ENCODE data around the gene CTSA.

The CTSA gene

GRCh38 chr20:45880988-45881788 lies 9.9 kb upstream of the CTSA start, which contains the start of gene ZSWIM1:
TSS of gene ZSWIM1 (plus strand) at chr20:45881227. CDS start at chr20:45882593, 1,366 bp downstream.
- Histone ChIP-seq H3K4me3 (peak within 1 kb of the TSS; percentile 73), H3K4me1 (peaks cover 28% of the 10 kb centered on the region), H3K27ac (peak within 1 kb of the TSS; percentile 84), H3K36me3 (peaks cover 80% of the 10 kb centered on the region), H3K4me2 (peak within 1 kb of the TSS; percentile 88), H4K20me1 (peaks cover 39% of the 10 kb centered on the region), H3K9me3 (no peaks in the 10 kb centered on the region), H3K9ac (peak within 1 kb of the TSS; percentile 84), H3K27me3 (no peaks in the 10 kb centered on the region)
- TF ChIP-seq Cebpa-rat (IDR thresholded peaks at IDR 0.05), result no peak

GRCh38 chr20:45882469-45883099 lies 8.6 kb upstream of the CTSA start:
- Histone ChIP-seq H3K4me3 (no peak overlapping the region), H4K20me1 (peaks cover 43% of the 10 kb centered on the region), H3K9ac (0 out of 2 replicates have a peak overlapping the region, but pooled peaks have one; percentile 14), H3K27ac (no peak overlapping the region), H3K4me2 (no peak overlapping the region; the same call in 1 of the 2 replicates), H3K4me1 (peaks cover 28% of the 10 kb centered on the region), H3K27me3 (no peaks in the 10 kb centered on the region), H3K9me3 (no peaks in the 10 kb centered on the region), H3K36me3 (peaks cover 80% of the 10 kb centered on the region)
- TF ChIP-seq Cebpa-rat (IDR thresholded peaks at IDR 0.05), result no peak

- H3K36me3 ChIP-seq, result peaks cover 76% of the 10 kb centered on the region
- no peak overlapping the region for H3K9ac ChIP-seq
- H3K27ac ChIP-seq, result no peak overlapping the region
Measured at GRCh38 chr20:45883100-45883469, 8.1 kb upstream of the CTSA start.

GRCh38 chr20:45886590-45887345 lies 4.4 kb upstream of the CTSA start:
- Histone ChIP-seq H3K36me3 (peaks cover 61% of the 10 kb centered on the region), H3K9ac (no peak overlapping the region)
- TF ChIP-seq Cebpa-rat (IDR thresholded peaks at IDR 0.05), result no peak

More at GRCh38 chr20:45883100-45883469, 8.1 kb upstream of the CTSA start:
- no peak overlapping the region for H3K4me3 ChIP-seq
- H3K9me3 ChIP-seq, result no peaks in the 10 kb centered on the region
- no peak for TF ChIP-seq Cebpa-rat (IDR thresholded peaks at IDR 0.05)
- peaks cover 28% of the 10 kb centered on the region for H3K4me1 ChIP-seq
- no peak overlapping the region for H3K4me2 ChIP-seq
- peaks cover 38% of the 10 kb centered on the region for H4K20me1 ChIP-seq
- H3K27me3 ChIP-seq, result no peaks in the 10 kb centered on the region

GRCh38 chr20:45887346-45887715 lies 3.8 kb upstream of the CTSA start, which contains the start of gene SPATA25:
TSS of gene SPATA25 (minus strand) at chr20:45887622. CDS start at chr20:45887590, 32 bp downstream.
- no peaks in the 10 kb centered on the region for H3K9me3 ChIP-seq
- H3K27me3 ChIP-seq, result no peaks in the 10 kb centered on the region
- no peak within 1 kb of the TSS for H3K9ac ChIP-seq
- H4K20me1 ChIP-seq, result peaks cover 45% of the 10 kb centered on the region
- H3K4me2 ChIP-seq, result peak within 1 kb of the TSS; percentile 100; the same call in 1 of the 2 replicates
- H3K4me1 ChIP-seq, result peaks cover 47% of the 10 kb centered on the region
- peaks cover 59% of the 10 kb centered on the region for H3K36me3 ChIP-seq
- TF ChIP-seq Cebpa-rat (IDR thresholded peaks at IDR 0.05), result no peak
- H3K27ac ChIP-seq, result no peak within 1 kb of the TSS
- H3K4me3 ChIP-seq, result no peak within 1 kb of the TSS

More at GRCh38 chr20:45886590-45887345, 4.4 kb upstream of the CTSA start:
- Histone ChIP-seq H4K20me1 (peaks cover 42% of the 10 kb centered on the region), H3K4me1 (peaks cover 47% of the 10 kb centered on the region), H3K27me3 (no peaks in the 10 kb centered on the region), H3K4me3 (no peak overlapping the region), H3K4me2 (no peak overlapping the region), H3K9me3 (no peaks in the 10 kb centered on the region), H3K27ac (no peak overlapping the region)

GRCh38 chr20:45888681-45889080 lies 2.5 kb upstream of the CTSA start:
- no peak for TF ChIP-seq Cebpa-rat (IDR thresholded peaks at IDR 0.05)
- Histone ChIP-seq H3K4me2 (peak overlapping the region; percentile 100; the same call in 1 of the 2 replicates), H3K27me3 (no peaks in the 10 kb centered on the region), H4K20me1 (peaks cover 31% of the 10 kb centered on the region), H3K4me3 (no peak overlapping the region), H3K9me3 (no peaks in the 10 kb centered on the region), H3K4me1 (peaks cover 51% of the 10 kb centered on the region), H3K36me3 (peaks cover 57% of the 10 kb centered on the region), H3K9ac (no peak overlapping the region; the same call in 1 of the 2 replicates), H3K27ac (no peak overlapping the region)

- peak overlapping the region; percentile 100 for H3K4me2 ChIP-seq
- no peaks in the 10 kb centered on the region for H3K27me3 ChIP-seq
- peak overlapping the region; percentile 89 for H3K27ac ChIP-seq
- peaks cover 41% of the 10 kb centered on the region for H3K4me1 ChIP-seq
- peak overlapping the region; percentile 85 for H3K9ac ChIP-seq
- H4K20me1 ChIP-seq, result peaks cover 20% of the 10 kb centered on the region
- peaks cover 57% of the 10 kb centered on the region for H3K36me3 ChIP-seq
- no peaks in the 10 kb centered on the region for H3K9me3 ChIP-seq
- H3K4me3 ChIP-seq, result peak overlapping the region; percentile 85
- TF ChIP-seq Cebpa-rat (IDR thresholded peaks at IDR 0.05), result no peak
Measured at GRCh38 chr20:45890077-45890984, 804 bp upstream of the CTSA start.

GRCh38 chr20:45892049-45892825 lies 1.1 kb downstream of the CTSA start:
- Histone ChIP-seq H4K20me1 (peaks cover 12% of the 10 kb centered on the region; the same call in 1 of the 2 replicates), H3K9ac (peak overlapping the region; percentile 85), H3K36me3 (peaks cover 56% of the 10 kb centered on the region), H3K9me3 (no peaks in the 10 kb centered on the region), H3K27me3 (no peaks in the 10 kb centered on the region), H3K4me1 (peaks cover 41% of the 10 kb centered on the region), H3K4me3 (peak overlapping the region; percentile 85), H3K4me2 (peak overlapping the region; percentile 100), H3K27ac (peak overlapping the region; percentile 89; the same call in 1 of the 2 replicates)
- no peak for TF ChIP-seq Cebpa-rat (IDR thresholded peaks at IDR 0.05)
